MM.1S (cell line): Measurements from ENCODE around the gene MRPL2.

Experiments
- CTCF ChIP-seq: fragments of 300-600 bp; sonication (generic); IDR thresholded peaks from 2 replicates; pipeline ENCODE4 v1.5.1; 2016; ENCODE audit warnings: antibody characterized with exemption, low read length, mixed read lengths
- EZH2 ChIP-seq: fragments of 300-600 bp; sonication (generic); optimal IDR thresholded peaks from 2 replicates; pipeline ENCODE3; 2017; ENCODE audit warnings: low read depth, mild to moderate bottlenecking, antibody characterized with exemption, low read length, mixed read lengths
- EZH2phosphoT487 ChIP-seq: fragments of 300-600 bp; sonication (generic); IDR thresholded peaks from 2 replicates; pipeline ENCODE4 v1.6.1; 2018; ENCODE audit warnings: antibody characterized with exemption, low read length

GRCh38 chr6:43058531-43058930, 703 bp downstream of the MRPL2 start:
- no peak for TF ChIP-seq CTCF
- TF ChIP-seq EZH2phosphoT487: no peak
- TF ChIP-seq EZH2: no peak
